ENCODE results near the gene IRF2BPL.

DNA sequence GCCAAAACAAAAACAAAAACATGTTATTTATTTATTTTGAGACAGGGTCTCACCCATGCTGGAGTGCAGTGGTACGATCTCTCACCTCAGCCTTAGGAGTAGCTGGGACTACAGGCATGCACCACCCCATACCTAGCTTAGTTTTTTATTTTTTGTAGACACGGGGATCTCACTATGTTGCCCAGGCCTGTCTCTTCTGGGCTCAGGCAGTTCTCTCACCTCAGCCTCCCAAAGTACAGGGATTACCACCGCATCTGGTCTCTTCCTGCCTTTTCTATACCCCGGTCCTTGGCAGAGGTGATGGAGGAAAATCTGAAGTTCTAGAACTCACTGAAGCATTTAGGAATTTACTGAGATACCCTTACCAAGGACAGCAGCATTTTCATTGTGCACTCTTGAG, 6.8 kb upstream of the IRF2BPL start:
- TF ChIP-seq POLR2A (IDR thresholded peaks at IDR 0.05; ENCODE audit: low read length) (no peak), GATA1 (IDR thresholded peaks at IDR 0.05; ENCODE audit: low read depth, low read length) (no peak)

All from erythroblast (primary cell).